ENCODE data around the gene ZBTB33.

DNA sequence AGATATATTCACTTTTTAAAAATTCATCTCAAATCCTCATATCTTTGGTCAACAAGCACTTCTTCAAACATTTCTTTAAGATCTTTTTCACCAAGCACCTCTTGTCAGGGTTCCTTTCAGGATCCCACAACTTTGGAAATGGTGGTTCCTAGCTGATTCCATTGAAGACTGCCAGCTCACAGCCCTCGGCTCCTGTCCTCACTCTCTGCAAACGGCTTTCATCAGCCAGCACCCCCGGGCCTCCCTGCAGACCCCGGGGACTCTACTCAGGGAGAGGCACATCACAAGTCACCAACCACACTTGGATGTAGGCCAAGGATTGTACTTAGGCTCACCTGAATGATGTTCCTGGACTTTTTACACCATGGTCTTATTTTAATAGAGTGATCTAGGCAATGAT, 20.0 kb downstream of the ZBTB33 start:
- TF ChIP-seq POLR2AphosphoS5 (IDR thresholded peaks at IDR 0.05) (no peak), EP300 (IDR thresholded peaks at IDR 0.05) (no peak)
- TF ChIP-seq, protein P1, sequence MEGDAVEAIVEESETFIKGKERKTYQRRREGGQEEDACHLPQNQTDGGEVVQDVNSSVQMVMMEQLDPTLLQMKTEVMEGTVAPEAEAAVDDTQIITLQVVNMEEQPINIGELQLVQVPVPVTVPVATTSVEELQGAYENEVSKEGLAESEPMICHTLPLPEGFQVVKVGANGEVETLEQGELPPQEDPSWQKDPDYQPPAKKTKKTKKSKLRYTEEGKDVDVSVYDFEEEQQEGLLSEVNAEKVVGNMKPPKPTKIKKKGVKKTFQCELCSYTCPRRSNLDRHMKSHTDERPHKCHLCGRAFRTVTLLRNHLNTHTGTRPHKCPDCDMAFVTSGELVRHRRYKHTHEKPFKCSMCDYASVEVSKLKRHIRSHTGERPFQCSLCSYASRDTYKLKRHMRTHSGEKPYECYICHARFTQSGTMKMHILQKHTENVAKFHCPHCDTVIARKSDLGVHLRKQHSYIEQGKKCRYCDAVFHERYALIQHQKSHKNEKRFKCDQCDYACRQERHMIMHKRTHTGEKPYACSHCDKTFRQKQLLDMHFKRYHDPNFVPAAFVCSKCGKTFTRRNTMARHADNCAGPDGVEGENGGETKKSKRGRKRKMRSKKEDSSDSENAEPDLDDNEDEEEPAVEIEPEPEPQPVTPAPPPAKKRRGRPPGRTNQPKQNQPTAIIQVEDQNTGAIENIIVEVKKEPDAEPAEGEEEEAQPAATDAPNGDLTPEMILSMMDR (IDR thresholded peaks at IDR 0.05): no peak
